Ishikawa (cell line): ENCODE results near the gene RFC5.
A peak's percentile ranks its signal among the peaks of the same experiment; 100 is the strongest.

Experiments used
- CEBPB ChIP-seq: IDR thresholded peaks from 2 replicates; pipeline ENCODE4 v1.6.1; 2012
- CREB1 ChIP-seq: IDR thresholded peaks from 2 replicates; pipeline ENCODE4 v1.6.1; 2012; ENCODE audit warnings: low read depth
- EGR1 ChIP-seq: IDR thresholded peaks from 2 replicates; pipeline ENCODE4 v1.6.1; 2012
- EP300 ChIP-seq: IDR thresholded peaks from 2 replicates; pipeline ENCODE4 v1.6.1; 2012; ENCODE audit warnings: borderline replicate concordance
- FOXM1 ChIP-seq: IDR thresholded peaks from 2 replicates; pipeline ENCODE4 v1.6.1; 2012; ENCODE audit warnings: low read depth, borderline replicate concordance
- MAX ChIP-seq: IDR thresholded peaks from 2 replicates; pipeline ENCODE4 v1.6.1; 2012
- NFIC ChIP-seq: IDR thresholded peaks from 2 replicates; pipeline ENCODE4 v1.6.1; 2012
- RAD21 ChIP-seq: IDR thresholded peaks from 2 replicates; pipeline ENCODE4 v1.6.1; 2012; ENCODE audit warnings: low read depth
- REST ChIP-seq: IDR thresholded peaks from 2 replicates; pipeline ENCODE4 v1.6.1; 2012; ENCODE audit warnings: low read depth, mild to moderate bottlenecking
- TAF1 ChIP-seq: IDR thresholded peaks from 2 replicates; pipeline ENCODE4 v1.6.1; 2012; ENCODE audit warnings: low read depth, mild to moderate bottlenecking
- TCF12 ChIP-seq: IDR thresholded peaks from 2 replicates; pipeline ENCODE4 v1.6.1; 2012; ENCODE audit warnings: low read depth
- TEAD4 ChIP-seq: IDR thresholded peaks from 2 replicates; pipeline ENCODE4 v1.6.1; 2012
- USF1 ChIP-seq: IDR thresholded peaks from 2 replicates; pipeline ENCODE4 v1.6.1; 2012
- YY1 ChIP-seq: IDR thresholded peaks from 2 replicates; pipeline ENCODE4 v1.6.1; 2012; ENCODE audit warnings: low read depth
- ZBTB7A ChIP-seq: IDR thresholded peaks from 2 replicates; pipeline ENCODE4 v1.6.1; 2012; ENCODE audit warnings: low read depth

RFC5 gene

GRCh38 chr12:118050972-118051910 lies 34.7 kb downstream of the RFC5 start:
- TF ChIP-seq CREB1 (no peak), EP300 (no peak), TCF12 (no peak), YY1 (no peak), NFIC (no peak), TAF1 (no peak), REST (no peak), MAX (no peak), CEBPB (no peak), ZBTB7A (no peak), USF1 (no peak), TEAD4 (no peak), RAD21 (no peak), EGR1 (no peak), FOXM1 (no peak)

- TF ChIP-seq ZBTB7A (no peak), EGR1 (no peak), CREB1 (no peak), NFIC (peak; percentile 46; the same call in 1 of the 2 replicates), TCF12 (no peak), YY1 (no peak), MAX (0 out of 2 replicates have a peak, but pooled peaks have one; percentile 20), TAF1 (no peak), TEAD4 (peak; percentile 91), EP300 (peak; percentile 43; the same call in 1 of the 2 replicates), FOXM1 (no peak), REST (no peak), USF1 (peak; percentile 3; the same call in 1 of the 2 replicates), RAD21 (no peak), CEBPB (peak; percentile 91)
Measured at GRCh38 chr12:118052324-118053070, 36.0 kb downstream of the RFC5 start.

GRCh38 chr12:118053071-118053985 lies 36.8 kb downstream of the RFC5 start:
- TF ChIP-seq ZBTB7A (no peak), USF1 (no peak), EP300 (no peak), EGR1 (no peak), TAF1 (no peak), REST (no peak), RAD21 (no peak), TEAD4 (no peak), FOXM1 (no peak), MAX (no peak), TCF12 (no peak), CREB1 (no peak), YY1 (no peak), CEBPB (no peak), NFIC (no peak)
